Activated CD4-positive, CD25-positive, alpha-beta regulatory T cell treated with anti-CD3 and anti-CD28 coated beads, Interleukin-2, amount 50 U/mL, for 24 hours (primary cell): ENCODE results near the gene DPH3.

Experiments
- ATAC-seq, 2 donors: fragments of 150-1000 bp; cut with Tn5 transposase; one replicate each; pipeline ENCODE4 v1.10.0; 2021; ENCODE audit warnings: mild to moderate bottlenecking in 1 of 2, moderate library complexity in 1 of 2

DPH3 gene

GRCh38 chr3:16290007-16290826 lies 25.5 kb upstream of the DPH3 start:
- no peak for ATAC-seq

DNA sequence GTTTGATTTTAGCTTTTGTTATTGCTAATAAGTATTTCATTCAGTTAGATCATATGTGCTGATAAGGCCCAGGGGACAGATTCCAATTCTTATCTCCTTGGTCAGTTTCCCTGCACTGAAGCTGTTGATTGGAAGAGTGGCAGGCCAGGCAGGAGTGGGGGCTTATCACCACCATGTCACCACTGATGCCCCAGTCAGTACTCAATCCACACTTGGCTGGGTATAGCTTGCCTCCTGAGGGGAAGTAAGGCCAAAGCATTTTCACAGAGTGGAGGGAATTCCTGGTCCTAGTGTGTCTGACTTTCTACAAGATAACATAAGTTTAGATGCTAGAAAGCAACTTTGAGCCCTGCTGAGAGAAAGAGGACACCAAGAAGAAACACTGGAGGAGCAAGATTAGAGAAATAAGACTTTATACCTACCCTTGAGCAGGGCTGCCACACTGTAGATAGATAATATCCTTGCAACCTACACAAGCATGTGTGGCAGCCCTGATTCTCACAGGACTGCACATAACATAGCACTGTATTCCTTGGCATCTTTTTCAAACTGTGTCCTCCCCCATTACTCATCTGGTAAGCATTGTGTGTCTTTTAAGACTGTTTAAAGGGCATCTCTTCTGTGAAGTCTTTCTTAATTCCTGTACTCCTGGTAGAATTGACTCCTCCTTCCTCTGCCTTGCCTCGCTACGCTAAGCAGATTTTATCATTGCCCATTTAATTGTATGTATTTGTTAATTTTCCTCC lies 24.6 kb upstream of the DPH3 start:
- no peak for ATAC-seq

GRCh38 chr3:16288664-16289063 lies 23.9 kb upstream of the DPH3 start:
- ATAC-seq, result no peak

- no peak for ATAC-seq
Observed at GRCh38 chr3:16286751-16287543, 22.2 kb upstream of the DPH3 start.

GRCh38 chr3:16286161-16286560 lies 21.4 kb upstream of the DPH3 start:
- ATAC-seq, result peak; percentile 96 to 97

- no peak for ATAC-seq
Observed at GRCh38 chr3:16284633-16285032, 19.9 kb upstream of the DPH3 start.

- no peak for ATAC-seq
Observed at GRCh38 chr3:16280671-16281070, 15.9 kb upstream of the DPH3 start.

DNA sequence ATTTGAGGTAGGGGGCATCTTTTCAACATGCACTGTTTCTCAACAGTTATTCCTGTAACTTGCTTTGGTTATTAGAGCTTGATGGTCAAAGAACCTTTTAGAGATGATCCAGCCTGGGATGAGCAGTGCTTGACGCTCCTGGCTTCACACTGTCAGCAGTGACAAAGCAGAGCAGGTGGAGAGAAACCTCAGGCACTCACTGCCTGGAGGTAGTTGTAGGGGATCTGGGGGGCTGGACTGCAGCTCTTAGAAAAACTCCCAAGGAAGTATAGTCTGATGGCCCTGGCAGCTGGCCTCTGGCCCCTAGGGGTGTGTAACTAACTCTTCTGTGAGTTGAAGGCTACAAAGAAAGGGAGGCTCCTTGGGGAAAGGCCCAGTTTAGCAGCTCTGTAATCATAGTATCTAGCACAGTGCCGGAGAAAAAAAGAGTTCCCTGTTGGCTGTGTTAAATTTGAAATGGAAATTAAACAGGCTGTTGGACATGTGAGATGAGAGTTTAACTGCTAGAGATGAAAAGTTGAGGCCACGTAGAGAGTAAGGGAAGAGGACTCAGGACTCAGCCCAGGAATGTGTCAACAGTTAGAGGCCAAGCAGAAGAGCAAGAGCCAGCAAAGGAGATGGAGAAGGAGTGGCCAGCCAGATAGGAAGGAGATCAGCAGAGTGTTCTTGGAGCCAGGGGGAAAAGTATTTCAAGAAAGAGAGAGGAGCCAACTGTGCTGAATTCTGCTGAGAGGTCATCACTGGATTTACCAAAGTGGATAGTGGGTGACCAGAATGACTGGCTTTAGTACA lies 14.5 kb upstream of the DPH3 start:
- no peak for ATAC-seq

DNA sequence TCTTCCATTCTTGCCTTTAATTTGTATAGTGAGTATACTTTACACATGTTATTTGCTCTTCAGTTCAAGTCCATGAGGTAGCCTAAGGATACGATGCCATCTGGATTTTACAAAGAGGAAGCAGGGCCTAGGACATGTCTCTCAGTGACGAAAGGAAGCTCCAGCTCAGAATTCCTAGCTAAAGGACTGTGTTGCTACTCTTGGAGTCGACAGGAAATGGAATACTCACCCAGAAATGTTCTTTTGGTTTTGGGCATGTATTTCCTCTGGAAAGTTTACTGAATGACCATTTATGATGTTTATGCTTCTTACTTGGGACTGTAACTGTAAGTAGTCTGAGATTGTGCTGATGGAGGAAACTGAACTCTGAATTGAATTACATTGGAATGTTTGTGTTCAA lies 12.7 kb upstream of the DPH3 start:
- no peak for ATAC-seq

GRCh38 chr3:16273867-16274266 lies 9.1 kb upstream of the DPH3 start:
- no peak for ATAC-seq

DNA sequence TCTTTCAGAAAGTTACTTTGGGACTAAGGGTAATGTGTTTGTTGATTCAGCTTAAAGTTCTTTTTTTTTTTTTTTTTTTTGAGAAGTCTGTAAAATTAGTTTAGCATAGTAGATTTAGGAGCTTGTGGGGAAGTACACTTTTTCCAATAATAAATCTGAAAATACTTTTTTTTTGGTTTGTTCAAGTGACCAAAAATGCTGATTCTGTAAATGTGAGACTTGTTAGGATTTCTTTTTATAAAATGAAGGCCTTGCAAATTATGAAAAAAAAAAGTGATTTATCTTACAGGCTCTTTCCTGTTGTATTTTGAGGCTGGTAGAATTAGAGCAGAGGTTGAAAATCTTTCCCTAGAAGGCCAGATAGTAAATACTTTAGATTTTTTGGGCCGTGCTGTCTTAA lies 7.8 kb upstream of the DPH3 start:
- no peak for ATAC-seq

- no peak for ATAC-seq
Observed at GRCh38 chr3:16270855-16271254, 6.1 kb upstream of the DPH3 start.

DNA sequence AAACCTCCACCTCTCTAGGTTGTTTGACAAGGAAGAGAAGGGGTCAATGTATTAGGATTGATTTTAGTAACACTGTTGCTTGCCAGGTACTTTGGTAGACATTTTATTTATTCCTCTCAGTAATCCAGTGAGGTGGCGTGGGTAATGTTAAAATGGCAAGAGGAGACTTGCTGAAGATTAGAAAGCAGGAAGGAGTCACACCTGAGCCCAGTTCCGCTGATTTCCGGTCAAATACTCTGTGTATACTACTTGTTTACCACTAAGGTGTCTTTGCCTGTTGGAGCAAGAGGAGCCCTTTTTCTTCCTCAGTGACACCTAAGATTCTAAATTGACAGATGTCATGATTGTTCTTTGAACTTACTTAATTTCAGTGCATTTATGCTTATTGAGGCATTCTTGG lies 2.0 kb upstream of the DPH3 start:
- ATAC-seq, result no peak

DNA sequence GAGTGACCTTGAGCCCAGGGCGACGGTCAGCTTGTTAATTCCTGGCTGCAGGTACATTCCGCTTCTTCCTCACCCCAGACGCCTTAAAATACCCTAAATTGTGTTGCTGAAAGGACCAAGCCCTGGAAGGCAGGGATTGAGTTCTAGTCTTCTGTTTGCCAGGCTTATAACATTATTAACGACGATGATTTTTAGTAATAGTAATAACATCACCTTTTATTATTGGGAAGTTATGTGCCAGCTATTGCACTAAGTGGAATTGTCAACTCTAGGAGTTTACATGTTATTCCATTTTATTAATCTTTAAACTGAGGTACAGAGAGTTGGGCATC lies 678 bp upstream of the DPH3 start:
- no peak for ATAC-seq

- no peak for ATAC-seq
Observed at GRCh38 chr3:16264174-16264707, 502 bp downstream of the DPH3 start.

GRCh38 chr3:16262174-16262573 lies 2.6 kb downstream of the DPH3 start:
- ATAC-seq, result no peak

DNA sequence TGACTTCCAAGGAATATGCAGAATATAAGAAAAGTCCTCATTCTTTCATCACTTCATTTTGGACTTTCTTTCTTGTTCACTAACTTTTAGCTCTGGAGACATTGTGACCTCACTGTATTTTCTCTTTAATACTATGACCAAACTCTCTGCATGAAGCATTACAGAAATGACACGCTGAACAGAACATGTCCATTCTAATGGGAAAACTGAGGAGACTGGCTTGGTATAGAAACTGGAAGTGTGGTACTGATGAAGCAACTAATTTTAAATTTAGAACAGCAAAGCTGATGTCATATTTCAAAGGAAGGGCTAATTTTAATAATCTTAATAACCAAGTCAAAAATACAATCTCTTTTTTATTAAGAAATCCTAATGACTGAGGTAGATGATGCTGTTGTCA lies 4.7 kb downstream of the DPH3 start:
- no peak for ATAC-seq

DNA sequence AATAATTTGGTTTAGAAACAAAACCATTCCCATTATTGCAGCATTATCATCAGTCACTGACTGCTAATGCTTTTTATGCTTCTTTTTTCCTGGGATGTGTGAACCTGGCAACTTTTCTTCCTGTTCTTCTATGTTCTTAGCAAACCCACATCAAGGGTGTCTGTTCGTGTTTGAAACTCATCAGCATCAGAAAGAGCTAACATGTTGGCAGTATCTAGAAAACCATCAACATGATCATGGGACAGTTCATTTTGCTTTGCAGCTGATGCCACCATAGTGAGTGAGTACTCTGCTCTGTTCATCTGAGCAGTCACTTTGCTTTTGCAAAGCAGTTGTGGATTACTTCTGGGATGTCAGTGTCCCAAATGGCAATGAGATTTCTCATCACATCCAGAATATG lies 5.9 kb downstream of the DPH3 start:
- no peak for ATAC-seq

DNA sequence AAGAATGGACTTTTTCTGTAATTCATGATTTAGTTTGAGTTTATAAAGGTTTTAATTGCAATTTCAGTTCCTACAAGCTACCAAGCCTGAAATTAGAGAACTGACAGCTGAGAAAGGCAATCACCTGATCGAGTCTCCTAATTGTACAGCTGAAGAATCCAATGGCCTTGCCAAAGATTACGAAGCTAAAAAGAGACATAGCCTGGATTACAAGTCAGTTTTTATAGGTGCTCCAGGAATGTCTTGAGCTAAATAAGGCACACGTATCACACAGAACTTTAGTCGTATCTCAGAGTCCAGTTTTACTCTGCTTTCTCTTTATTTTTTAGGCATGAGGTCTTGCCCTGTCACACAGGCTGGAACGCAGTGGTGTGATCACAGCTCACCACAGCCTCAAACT lies 6.6 kb downstream of the DPH3 start:
- no peak for ATAC-seq

DNA sequence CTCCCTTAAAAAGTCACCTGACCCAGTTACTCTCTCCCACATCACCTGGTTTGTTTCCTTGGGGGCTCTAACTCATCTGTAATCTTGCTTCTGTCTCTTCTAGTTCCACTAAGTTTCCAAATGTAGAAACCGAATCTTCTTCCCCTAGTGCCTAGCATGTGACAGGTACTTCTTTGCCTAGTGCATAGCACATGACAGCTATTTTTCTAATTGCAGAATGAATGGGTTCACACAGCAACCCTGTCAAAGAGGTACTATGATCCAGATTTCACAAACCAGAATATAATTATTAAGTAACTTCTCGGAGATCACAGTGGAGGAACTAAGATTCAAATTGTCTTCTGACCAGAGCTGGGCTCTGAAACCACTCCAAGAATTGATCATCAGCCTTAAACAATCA lies 7.4 kb downstream of the DPH3 start:
- no peak for ATAC-seq

DNA sequence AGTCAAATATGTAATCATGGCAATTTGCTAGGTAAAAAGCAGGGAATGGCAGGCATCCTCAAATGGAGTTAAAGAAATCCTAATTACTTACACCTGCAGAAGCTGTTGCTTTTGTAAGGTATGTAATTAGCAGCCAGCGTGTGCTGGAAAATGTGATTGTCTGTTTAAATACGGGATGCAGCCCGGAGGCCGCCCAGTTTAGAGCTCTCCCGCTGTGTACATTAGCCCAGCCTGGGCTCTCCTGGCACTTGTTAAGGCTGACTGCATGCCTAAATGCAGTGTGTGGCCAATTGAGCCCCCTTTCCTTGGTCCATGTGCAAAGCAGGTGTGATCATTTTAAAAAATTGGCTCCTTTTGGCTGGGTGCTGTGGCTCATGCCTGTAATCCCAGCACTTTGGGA lies 9.0 kb downstream of the DPH3 start:
- no peak for ATAC-seq

DNA sequence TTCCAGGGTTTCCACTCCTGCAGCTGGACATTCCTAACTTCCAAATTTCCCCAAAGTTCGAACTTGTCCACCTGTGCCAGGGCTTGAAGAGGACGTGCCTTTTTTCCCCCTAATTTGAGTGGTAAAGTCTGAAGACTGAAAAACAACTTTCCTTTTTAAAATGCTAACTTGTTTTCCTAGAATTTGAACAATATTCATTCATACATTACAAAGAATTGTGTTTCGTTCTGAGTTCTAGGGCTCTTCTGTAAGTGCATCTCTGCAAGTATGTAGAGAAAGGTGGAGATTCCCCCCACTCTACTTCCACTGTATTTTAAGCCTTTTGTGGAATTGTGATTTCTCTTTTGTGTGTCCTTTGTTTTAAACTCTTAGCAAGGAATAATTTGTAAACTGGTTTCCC lies 9.4 kb downstream of the DPH3 start:
- no peak for ATAC-seq

- no peak for ATAC-seq
Observed at GRCh38 chr3:16254916-16255315, 9.8 kb downstream of the DPH3 start.
